ENCODE measurements around the gene UNCX.
"Not testable (repeated sequence)": the region's sequence is repeated elsewhere in the genome, so short reads cannot be mapped to it uniquely, and the experiment has no call there.

Gene UNCX

DNA sequence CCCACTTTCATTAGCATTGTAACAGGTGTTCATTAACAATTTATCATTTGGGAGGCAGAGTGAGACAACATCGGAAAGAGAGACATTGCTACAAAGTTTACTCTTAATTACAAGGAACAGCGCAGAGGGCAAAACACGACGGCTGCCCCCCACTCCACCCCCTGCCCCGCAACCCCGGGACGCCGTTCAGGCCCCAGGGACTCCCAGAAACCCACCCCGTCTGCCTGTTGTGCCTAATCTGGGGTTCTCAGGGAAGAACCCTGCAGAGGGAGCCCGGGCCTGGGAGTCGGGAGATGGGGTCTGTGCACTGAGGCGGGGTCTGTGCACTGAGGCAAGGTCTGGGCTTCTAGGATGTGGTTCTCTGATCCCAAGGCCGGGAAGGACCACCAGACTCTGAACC, 25.2 kb downstream of the UNCX start:
- no peak for DNase-seq (ENCODE audit: low read depth)

DNA sequence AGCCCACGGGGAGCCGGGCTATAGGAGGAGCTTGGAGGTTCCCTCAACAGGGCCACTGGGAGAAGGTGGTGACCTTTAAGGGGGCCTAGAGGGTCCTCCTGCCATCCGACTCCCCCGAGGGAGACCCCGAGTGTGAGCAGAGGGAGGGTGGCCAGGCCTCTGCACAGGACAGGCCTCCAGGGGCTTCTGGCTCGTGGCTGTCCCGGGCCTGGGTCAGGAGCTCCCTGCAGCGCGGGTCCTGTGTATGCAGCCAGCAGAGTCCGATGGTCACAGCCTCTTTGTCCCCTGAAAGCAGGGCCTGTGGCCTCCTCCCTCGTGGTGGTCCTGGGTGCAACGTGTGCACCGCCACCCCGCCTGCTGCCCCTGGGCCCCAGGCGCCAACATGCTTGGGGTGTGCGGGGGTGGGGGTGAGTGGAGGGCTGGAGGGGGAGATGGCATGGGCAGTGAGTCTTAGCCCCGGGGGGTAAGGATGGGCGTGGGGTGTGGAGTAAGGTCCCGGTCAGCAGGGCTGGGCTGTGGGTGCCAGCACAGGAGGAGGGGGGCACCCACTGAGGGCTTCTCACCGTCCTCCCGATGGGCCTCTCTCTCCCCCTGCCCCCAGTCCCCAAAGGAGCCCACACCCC, 27.1 kb downstream of the UNCX start:
- no peak for DNase-seq (ENCODE audit: low read depth)

DNA sequence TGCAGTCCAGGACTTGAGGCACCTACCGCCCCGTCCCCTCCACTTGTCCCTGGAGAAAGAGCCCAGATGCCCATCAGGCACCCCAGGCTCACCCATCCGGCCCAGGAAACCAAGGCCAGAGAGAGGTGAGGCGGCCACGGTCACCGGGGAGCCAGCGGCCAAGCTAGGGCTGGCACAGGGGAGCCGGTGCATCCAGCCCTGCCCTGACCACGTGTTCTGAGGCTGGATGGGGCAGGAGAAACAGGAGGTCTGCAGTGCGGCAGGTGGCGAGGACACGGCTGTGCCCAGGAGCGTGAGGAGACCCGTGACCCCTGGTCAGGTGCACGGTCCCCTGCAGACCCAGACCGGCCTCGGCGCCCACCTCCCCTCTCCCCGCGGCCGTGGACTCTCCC, 27.6 kb downstream of the UNCX start:
- DNase-seq (ENCODE audit: low read depth): no peak

DNA sequence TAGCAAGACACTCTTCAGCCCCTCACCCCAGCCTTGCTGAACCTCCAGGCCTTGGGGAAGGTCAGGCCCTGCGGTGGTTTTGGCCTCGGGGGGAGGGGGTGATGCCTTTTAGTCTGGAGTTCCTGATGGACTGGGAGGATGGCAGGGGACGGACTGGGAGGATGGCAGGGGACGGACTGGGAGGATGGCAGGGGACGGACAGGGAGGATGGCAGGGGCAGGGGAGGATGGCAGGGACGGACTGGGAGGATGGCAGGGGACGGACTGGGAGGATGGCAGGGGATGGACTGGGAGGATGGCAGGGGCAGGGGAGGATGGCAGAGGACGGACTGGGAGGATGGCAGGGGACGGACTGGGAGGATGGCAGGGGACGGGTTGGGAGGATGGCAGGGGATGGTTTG, 28.4 kb downstream of the UNCX start:
- DNase-seq (ENCODE audit: low read depth): not testable (repeated sequence)

DNA sequence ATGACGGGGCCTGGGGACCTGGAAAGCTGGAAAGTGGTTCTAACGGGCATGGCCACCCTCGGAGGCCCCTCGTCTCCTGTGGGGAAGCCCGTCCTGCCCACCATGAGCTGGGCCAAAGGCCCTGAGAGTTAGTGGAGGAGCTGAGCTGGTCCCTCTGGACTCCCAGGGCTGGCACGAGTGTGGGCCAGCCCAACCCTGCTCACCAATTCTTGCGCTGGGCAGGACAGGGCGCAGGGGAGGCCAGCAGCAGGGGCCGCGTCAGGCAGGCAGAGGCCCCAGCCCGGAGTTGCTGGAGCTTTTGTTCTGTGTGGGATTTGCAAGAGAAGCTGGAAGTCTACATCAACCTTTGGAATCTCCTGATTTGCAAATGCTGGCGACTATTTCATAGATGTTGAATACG, 29.8 kb downstream of the UNCX start:
- no peak for DNase-seq (ENCODE audit: low read depth)

DNA sequence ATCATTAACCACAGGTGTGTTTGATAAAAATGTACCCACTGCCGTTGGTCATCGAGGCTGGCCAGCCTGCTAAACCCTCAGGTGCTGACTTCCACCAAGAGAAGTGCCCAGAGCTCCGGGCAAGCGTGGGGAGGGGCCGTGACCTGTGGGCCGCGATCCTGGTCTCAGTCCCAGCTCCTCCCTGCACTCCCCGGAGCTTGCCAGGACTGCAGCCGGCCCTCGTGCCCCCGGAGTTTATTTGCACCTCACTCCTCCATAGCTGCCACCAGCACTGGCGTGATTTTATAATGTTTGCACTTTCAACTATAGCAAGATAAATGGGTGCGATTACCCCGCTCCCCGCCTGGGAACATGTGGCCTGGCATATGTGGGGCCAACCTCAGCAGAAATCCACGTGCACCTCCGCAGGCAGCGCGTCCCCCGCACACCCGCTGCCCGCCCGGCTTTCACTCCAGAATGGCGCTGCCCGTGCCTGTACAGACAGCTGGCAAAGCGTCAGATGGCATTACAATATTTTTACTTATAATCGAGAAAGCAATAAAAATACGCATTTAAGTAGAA, 30.8 kb downstream of the UNCX start:
- DNase-seq (ENCODE audit: low read depth): no peak

DNA sequence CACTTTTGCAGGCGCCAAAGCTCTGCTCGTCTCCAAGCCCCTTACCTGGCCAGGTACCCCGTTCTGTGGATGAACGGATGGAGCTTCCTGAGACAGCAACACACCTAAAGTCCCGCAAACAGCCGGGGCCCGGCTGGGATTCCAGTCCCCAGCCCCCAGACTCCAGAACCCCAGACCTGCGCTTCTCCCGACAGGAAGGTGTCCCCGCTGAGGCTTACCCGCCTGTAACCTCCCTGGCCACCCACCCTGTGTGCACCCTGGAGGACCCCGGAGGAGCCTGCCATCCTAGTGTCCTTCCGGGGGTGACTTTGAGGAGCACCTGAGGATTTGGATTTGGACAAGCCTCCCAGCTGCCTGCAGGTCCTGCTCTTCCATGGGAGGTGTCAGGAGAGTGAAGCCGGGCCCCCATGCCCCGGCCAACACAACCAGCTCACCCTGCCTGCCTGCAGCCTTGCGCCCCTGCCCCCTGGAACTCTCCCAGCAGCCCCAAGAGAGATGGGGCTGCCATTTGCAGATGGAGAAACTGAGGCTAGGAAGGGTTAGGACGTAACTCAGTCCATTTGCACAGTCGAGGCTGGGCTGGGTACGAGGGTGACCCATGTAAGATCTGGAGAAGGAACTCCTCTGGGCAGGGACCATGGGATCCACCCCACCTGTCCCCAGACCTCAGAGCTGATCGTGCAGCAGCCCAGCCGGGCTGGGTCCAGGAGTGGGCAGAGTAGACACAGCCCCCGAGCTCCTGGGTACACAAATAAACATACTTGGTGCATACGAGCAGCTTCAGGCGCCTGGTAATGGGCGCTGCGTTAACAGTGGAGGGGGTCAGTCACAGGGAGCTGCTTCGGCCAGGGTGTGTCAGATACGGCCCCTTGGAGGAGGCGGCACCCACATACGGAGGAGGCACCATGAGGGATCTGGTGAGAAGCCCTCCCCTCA, 31.9 kb downstream of the UNCX start:
- DNase-seq (ENCODE audit: low read depth): no peak

DNA sequence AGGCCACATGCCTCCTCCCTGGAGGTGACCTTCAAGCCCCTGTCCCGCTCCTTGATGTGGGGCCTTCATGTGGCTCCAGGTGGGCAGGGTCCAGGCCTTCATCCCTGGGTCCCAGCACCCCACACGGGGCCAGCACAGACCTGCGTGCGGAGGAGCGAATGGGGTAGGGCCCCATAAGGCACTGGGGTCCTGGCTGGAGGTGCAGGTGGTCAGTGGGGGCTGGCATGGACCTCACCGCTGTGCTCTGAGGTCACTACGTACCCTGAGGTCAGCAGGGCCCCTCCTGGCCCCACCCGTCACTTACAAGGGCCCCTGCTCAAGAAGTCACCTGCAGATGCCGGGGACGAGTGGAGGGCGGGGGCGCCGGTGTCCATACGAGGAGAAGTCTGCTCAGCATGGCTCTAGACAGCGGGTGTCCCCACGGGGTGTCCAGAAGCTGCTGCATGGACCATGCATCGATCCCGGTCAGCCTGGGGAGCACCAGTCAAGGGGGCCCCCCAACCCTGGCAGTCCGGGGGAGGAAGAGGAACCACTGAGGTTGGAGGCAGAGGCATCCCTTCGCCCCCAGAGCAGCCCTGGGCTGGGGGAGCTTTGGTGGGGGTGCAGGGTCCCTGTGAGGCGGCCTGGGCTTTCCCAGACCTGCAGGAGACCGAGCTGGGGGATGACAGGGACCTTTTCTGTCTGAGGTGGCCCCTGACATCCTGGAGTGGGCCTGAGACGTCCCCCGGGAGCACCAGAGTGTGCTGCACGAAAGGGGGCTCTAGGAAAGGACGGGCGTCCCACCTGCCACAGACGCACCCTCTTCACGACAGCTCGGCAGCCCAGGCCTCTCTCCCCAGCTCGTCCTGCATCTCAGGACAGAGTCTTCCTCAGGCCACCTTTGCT, 34.6 kb downstream of the UNCX start:
- DNase-seq (ENCODE audit: low read depth): no peak

DNA sequence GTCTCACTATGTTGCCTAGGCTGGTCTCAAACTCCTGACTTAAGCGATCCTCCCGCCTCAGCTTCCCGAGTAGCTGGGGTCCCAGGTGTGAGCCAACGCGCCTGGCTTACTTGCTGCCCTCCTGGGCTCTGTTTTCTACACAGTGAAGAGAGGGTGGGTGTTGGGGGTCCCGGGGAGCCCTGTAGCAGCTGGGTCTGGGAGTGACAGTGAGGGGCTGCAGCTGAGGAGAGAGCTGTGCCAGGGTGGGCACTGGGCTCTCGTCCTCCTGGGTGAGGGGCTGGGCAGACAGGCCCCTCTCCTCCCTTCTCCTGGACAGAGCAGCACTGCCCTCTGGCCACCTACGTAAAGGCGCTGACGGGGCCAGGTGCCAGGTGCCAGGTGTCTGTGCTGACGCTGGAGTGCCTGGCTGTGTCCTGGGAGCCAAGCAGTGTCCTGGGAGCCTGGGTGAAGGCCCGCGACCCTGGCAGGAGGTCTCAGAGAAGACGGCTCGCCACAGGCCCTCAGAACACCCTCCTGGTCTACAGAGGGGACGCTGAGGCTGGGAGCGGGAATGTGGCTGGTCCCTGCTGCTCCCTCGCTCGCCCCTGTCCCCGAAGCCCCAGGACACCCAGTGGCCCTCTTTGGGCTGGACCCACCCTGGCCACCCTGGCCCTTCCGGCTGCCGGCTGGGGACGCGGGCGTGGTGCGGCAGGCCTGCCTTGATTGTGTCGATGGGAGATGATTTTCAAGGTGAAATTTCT, 35.6 kb downstream of the UNCX start:
- DNase-seq (ENCODE audit: low read depth): no peak

DNA sequence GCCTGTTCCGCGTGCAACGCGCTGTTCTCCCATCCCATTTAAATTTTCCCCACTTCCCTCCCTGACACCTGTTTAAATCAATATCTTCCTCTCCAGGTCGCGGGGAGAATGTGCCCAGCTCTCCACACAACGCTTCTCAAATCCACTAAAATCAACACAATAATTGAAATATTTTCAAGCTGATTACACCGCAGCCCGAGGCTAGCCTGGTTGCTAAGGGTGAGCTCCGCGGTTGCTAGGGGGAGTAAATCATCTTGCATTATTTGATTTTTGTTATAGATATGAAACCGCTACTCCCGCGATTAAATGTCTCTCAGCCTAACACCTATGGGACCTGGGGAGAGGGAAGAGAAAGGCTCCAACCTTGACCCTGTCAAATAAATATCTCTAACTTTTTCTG, 36.2 kb downstream of the UNCX start:
- no peak for DNase-seq (ENCODE audit: low read depth)

DNA sequence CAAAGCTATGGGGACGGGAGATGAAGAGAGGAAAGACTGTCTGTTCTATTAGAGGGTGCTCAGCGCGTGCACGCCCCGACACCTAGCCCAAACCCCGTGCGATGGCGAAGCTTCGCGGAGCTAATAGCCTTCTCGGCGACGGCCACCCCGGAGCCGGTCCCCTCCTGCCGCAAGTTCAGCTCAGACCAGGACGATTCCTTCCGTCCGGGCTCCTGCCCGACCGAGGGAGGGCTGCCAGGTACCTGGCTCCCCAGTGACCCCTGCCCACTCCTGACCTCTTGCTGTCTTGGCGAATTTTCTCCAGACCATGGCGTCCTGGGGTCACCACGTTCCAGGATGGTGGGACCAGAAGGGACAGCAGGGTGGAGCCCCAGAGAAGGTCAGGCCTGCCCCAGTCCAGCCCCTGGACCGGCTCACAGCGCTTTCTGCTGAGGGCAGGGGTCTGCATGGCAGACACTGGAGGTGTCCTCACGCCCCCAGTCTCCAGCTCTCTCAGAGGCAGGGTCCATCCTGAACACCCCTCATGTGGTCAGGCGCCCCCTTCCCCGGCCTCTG, 36.7 kb downstream of the UNCX start:
- DNase-seq (ENCODE audit: low read depth): no peak

DNA sequence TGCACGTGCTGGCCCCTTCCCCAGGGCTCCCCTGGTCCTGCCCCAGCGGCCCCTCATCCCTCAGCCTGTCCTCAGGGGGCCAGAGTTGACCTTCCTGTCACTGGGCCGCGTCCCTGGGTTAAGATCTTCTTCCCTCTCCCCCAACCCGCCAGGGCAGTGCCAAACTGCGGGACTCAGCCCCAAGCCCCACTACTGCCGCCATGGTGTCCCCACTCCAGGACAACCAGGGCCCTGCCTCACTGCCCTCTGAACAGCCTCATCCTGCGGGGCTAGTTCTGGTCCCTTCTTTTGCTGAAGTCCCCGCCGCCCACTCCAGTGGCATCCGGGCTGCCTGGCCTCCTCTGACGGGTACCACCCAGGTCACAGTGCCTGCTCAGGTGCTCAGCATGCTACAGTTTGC, 37.5 kb downstream of the UNCX start:
- DNase-seq (ENCODE audit: low read depth): no peak

DNA sequence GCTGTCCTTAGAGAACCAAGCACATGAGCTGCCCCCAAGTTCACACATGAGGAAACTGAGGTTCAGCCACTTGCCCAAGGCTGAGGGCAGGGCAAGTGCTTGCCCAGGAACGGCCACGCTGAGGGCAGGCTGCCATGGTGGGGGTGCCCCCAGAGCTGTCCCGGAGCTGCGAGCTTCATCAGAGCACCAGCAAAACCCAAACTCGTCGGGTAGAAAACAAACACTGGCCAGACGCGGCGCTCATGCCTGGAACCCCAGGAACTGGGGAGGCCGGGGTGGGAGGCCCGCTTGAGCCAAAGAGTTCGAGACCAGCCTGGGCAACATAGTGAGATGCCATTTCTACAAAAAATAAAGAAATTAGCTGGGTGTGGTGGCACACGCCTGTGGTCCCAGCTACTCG, 38.4 kb downstream of the UNCX start:
- no peak for DNase-seq (ENCODE audit: low read depth)

DNA sequence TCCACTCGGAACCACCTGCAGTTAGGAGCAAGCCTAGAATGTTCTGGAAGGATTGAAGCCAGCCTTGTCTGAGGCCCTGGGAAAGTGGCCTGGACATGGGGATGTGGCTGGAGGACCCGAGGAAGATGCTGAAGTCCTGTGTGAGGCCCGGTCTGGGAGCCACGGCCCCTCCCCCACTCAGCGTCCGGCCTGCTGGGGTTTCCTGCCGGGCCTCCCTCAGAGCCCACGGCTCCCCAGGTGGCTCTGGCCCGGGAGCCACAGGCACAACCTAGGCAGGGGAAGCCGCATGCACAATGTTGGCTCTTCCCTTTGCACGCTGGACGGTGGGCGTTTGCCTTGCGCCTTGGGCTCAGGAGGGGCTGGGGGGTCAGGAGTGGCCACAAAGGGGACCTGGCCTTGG, 39.0 kb downstream of the UNCX start:
- DNase-seq (ENCODE audit: low read depth): no peak

DNA sequence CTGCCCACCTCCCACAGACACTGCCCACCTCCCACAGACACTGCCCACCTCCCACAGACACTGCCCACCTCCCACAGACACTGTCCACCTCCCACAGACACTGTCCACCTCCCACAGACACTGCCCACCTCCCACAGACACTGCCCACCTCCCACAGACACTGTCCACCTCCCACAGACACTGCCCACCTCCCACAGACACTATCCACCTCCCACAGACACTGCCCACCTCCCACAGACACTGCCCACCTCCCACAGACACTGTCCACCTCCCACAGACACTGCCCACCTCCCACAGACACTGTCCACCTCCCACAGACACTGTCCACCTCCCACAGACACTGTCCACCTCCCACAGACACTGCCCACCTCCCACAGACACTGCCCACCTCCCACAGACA, 39.5 kb downstream of the UNCX start:
- DNase-seq (ENCODE audit: low read depth): not testable (repeated sequence)

DNA sequence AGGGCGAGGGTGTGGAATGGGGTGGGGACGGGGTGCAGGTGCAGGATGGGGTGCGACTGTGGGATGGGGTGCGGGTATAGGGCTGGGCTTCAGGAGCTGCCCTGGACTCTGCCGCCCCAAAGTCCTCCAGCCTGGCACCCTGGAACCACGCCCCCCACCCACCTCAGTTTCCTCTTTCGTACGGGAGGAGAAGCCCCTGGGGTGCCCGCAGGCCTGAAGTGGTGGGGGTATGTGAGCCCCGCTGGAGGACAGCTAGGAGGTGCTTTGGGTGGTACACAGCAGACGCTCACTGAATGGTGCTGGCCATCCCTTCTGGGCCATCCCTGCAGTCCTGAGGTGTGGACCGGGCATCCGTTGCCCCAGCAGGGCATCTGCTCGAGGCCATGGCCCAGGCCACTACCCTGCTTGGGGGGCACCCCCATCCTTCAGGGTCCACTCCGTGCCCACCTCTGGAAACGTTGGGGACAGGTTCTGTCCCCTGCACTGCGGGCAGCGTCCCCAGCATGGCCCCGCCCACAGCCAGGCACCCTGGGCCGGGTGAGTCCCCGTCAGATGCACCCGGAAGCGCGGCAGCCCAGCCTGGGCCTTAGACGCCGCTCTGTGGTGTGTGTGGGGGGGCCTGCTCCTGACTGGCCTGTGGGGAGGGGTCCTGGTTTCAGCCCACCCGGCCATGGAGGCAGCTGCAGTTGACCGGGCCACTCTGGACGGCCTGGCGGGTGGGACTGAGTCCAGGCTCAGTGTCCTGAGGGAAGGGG, 41.6 kb downstream of the UNCX start:
- no peak for DNase-seq (ENCODE audit: low read depth)

DNA sequence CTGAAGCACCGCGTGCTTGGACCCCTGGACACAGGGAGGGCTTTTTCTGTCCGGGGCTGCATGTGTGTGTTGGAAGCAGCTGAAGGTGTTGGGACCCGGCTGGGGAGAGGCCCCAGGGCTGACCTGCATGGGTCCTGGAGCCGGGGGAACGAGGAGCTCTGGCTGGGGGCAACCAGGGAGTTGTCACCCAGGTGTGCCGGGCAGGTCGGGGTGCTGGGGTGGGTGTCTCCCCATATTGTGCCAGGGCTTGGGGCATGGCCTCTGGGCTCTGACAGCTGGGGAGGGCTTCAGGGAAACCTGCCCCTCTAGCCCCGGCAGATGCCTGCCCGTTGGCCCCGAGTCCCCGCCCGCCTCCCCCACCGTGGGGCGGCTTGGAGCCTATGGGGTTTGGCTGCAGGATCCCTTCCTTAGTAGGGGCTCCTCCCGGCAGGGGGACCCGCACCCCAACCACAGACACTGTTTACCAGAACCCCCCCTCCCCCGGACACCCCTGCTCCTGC, 42.3 kb downstream of the UNCX start:
- no peak for DNase-seq (ENCODE audit: low read depth)

DNA sequence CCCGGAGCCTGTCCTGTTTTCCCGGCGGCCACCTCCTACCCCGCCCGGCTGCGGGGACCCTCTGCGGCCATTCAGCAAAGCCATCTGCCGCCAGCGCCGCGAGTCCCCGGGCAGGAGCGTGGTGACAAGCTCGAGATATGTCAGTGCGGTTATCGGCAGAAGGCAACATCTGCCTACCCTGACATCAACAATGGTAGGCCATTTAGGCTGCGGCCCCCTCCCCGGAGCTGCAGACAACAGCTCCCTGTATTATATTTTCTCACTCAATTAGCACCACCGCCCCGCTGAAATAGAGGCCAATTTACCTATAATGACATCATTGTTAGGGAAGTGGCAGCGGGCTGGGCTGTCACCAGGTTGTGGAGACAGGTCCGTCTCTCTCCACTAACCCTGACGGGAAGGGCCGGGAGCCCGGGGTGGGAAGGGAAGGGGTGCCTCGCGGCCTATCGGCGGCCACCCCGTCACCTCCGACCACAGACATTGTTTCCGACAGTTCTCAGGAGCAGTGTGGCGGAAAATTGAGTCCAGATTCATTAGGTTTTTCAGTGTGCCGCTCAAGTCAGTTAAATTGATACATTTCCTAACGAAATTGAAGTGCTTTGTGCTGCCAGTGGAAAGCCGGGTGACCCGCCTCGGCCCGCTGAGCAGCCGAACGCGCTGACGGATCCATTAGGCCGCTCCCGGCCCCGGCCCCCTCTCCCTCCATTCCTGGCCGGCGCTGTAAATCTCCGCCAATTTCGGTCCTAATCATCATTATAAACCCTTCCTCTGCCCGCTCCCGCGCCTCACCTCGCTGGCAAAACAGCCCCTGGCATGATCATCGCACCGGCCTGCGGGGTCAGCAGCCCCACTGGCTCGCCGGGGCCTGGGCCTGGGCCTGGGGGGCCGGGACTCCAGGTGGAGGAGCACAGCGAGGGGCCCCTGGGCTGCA, 43.0 kb downstream of the UNCX start:
- no peak for DNase-seq (ENCODE audit: low read depth)

DNA sequence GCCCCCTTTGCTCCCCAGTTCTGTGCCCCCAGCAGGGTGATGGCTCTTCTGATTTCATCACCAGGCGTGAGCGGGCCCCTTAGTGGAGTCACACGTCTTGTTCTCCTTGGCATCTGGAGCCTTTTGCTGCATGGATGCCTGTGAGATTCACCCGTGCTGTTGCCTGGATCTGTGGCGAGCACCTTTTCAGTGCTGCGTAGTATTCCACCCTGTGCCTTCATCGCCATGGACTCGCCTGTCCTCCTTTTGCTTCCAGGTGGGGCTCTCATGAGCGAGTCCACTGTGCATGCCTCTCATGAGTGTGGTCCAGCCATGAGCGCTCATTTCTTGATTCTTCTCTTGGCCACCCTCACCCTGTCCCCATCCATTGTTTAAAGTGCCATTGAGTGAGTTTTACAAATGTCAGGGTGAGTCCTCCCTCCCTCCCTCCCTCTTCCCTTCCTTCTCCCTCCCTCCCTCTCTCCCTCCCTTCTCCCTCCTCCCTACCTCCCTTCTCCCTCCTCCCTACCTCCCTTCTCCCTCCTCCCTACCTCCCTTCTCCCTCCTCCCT, 44.0 kb downstream of the UNCX start:
- no peak for DNase-seq (ENCODE audit: low read depth)

All from HS-27A (cell line).